WTC11 (cell line): ENCODE data around the gene RHOF. TPM values are rescaled to one million over a fixed set of nuclear protein-coding genes. Genes with fewer than 3 reads are reported as not detected.
A peak's percentile ranks its signal among the peaks of the same experiment; 100 is the strongest.
"Not testable (repeated sequence)": the region's sequence is repeated elsewhere in the genome, so short reads cannot be mapped to it uniquely, and the experiment has no call there.

Experiments
- ATAC-seq: fragments of 200-7000 bp; cut with Tn5 transposase; 2 replicates; pipeline ENCODE4 v1.10.0; 2021; ENCODE audit warnings: mild to moderate bottlenecking, moderate library complexity
- CTCF ChIA-PET: fragments of 300-600 bp; sonication (Branson Sonifier 250); formaldehyde crosslinking; loops from one replicate; lab custom pipeline; 2021; ENCODE audit warnings: antibody characterized with exemption; lab: Charles Lee
- POLR2A ChIA-PET: fragments of 350-600 bp; sonication (Branson Sonifier 250); formaldehyde crosslinking; loops from one replicate; lab custom pipeline; 2021; ENCODE audit warnings: antibody characterized with exemption; lab: Charles Lee
- DNase-seq: peaks from one replicate; pipeline ENCODE4 v3.0.0; 2021; ENCODE audit warnings: low spot score
- H3K27ac Mint-ChIP-seq: 2 replicates; pipeline ENCODE4 v1.8.0; 2021; ENCODE audit warnings: mixed read lengths
- H3K27me3 Mint-ChIP-seq: 2 replicates; pipeline ENCODE4 v1.8.0; 2021; ENCODE audit warnings: low read depth, mild to moderate bottlenecking, moderate library complexity, mixed read lengths
- H3K36me3 Mint-ChIP-seq: 2 replicates; pipeline ENCODE4 v1.8.0; 2021; ENCODE audit warnings: mixed read lengths
- H3K4me1 Mint-ChIP-seq: 2 replicates; pipeline ENCODE4 v1.8.0; 2022; ENCODE audit warnings: mixed read lengths
- H3K4me3 Mint-ChIP-seq: 2 replicates; pipeline ENCODE4 v1.8.0; 2021; ENCODE audit warnings: mild to moderate bottlenecking, moderate library complexity, mixed read lengths
- H3K9me3 Mint-ChIP-seq: 2 replicates; pipeline ENCODE4 v1.8.0; 2021; ENCODE audit warnings: mixed read lengths
- CBFB ChIP-seq: sonication (generic); formaldehyde crosslinking; IDR thresholded peaks from 2 replicates; pipeline ENCODE4 v1.8.1; 2022; ENCODE audit warnings: mild to moderate bottlenecking, low read depth, missing genetic modification reagents
- ERG ChIP-seq: fragments of 250-450 bp; sonication (Bioruptor Pico); IDR thresholded peaks from 2 replicates; pipeline ENCODE4 v1.8.0; 2021; ENCODE audit warnings: mild to moderate bottlenecking
- ETV6 ChIP-seq: sonication (generic); formaldehyde crosslinking; IDR thresholded peaks from 2 replicates; pipeline ENCODE4 v1.8.1; 2022; ENCODE audit warnings: mild to moderate bottlenecking, missing genetic modification reagents
- FOXK1 ChIP-seq: sonication (generic); formaldehyde crosslinking; IDR thresholded peaks from 2 replicates; pipeline ENCODE4 v1.8.0; 2022; ENCODE audit warnings: mild to moderate bottlenecking, moderate library complexity, missing genetic modification reagents
- FOXP4 ChIP-seq: sonication (generic); formaldehyde crosslinking; IDR thresholded peaks from 2 replicates; pipeline ENCODE4 v1.8.0; 2022; ENCODE audit warnings: mild to moderate bottlenecking, missing genetic modification reagents
- GABPB1 ChIP-seq: sonication (generic); formaldehyde crosslinking; IDR thresholded peaks from 2 replicates; pipeline ENCODE4 v1.8.1; 2023; ENCODE audit warnings: mild to moderate bottlenecking, missing genetic modification reagents
- IRF1 ChIP-seq: sonication (generic); formaldehyde crosslinking; IDR thresholded peaks from 2 replicates; pipeline ENCODE4 v1.8.0; 2023; ENCODE audit warnings: missing genetic modification reagents
- IRF2 ChIP-seq: sonication (generic); formaldehyde crosslinking; IDR thresholded peaks from 2 replicates; pipeline ENCODE4 v1.8.0; 2022; ENCODE audit warnings: low read depth, missing genetic modification reagents, borderline replicate concordance
- JAZF1 ChIP-seq: fragments of 250-450 bp; sonication (Bioruptor Pico); IDR thresholded peaks from 2 replicates; pipeline ENCODE4 v1.9.0; 2021; ENCODE audit warnings: moderate library complexity, mild to moderate bottlenecking, inconsistent platforms
- MLX ChIP-seq: sonication (generic); formaldehyde crosslinking; IDR thresholded peaks from 2 replicates; pipeline ENCODE4 v1.8.1; 2023; ENCODE audit warnings: mild to moderate bottlenecking, missing genetic modification reagents, moderate library complexity
- NR1H2 ChIP-seq: sonication (generic); formaldehyde crosslinking; IDR thresholded peaks from 2 replicates; pipeline ENCODE4 v1.9.0; 2021; ENCODE audit warnings: mild to moderate bottlenecking, moderate library complexity, missing genetic modification reagents
- PREB ChIP-seq: sonication (generic); formaldehyde crosslinking; IDR thresholded peaks from 2 replicates; pipeline ENCODE4 v1.8.1; 2022; ENCODE audit warnings: mild to moderate bottlenecking, missing genetic modification reagents, moderate library complexity, borderline replicate concordance
- TCF7 ChIP-seq: sonication (generic); formaldehyde crosslinking; IDR thresholded peaks from 2 replicates; pipeline ENCODE4 v1.8.0; 2022; ENCODE audit warnings: mild to moderate bottlenecking, low read depth, missing genetic modification reagents, moderate library complexity
- TP53 ChIP-seq: sonication (generic); formaldehyde crosslinking; IDR thresholded peaks from 2 replicates; pipeline ENCODE4 v1.8.1; 2023; ENCODE audit warnings: mild to moderate bottlenecking, missing genetic modification reagents
- USF2 ChIP-seq: sonication (generic); formaldehyde crosslinking; IDR thresholded peaks from 2 replicates; pipeline ENCODE4 v1.8.1; 2023; ENCODE audit warnings: mild to moderate bottlenecking, missing genetic modification reagents, moderate library complexity
- ZBTB43 ChIP-seq: sonication (generic); formaldehyde crosslinking; IDR thresholded peaks from 2 replicates; pipeline ENCODE4 v1.8.1; 2023; ENCODE audit warnings: mild to moderate bottlenecking, missing genetic modification reagents
- ZMAT4 ChIP-seq: fragments of 250-450 bp; sonication (Bioruptor Pico); IDR thresholded peaks from 2 replicates; pipeline ENCODE4 v1.9.0; 2021; ENCODE audit warnings: mild to moderate bottlenecking
- ZNF396 ChIP-seq: fragments of 250-450 bp; sonication (Bioruptor Pico); IDR thresholded peaks from 2 replicates; pipeline ENCODE4 v1.8.0; 2021; ENCODE audit warnings: mild to moderate bottlenecking, moderate library complexity, borderline replicate concordance
- ZNF671 ChIP-seq: fragments of 250-450 bp; sonication (Bioruptor Pico); IDR thresholded peaks from 2 replicates; pipeline ENCODE4 v1.8.0; 2021; ENCODE audit warnings: mild to moderate bottlenecking
- total RNA-seq: library from RNA; stranded (reverse); gene quantifications from 3 replicates; pipeline ENCODE4 v1.2.3, GENCODE V29; 2021

The RHOF gene
- total RNA-seq, 1 experiment from 2014 or later, result 45.3 TPM

- DNase-seq (no peak), ATAC-seq (no peak)
- CTCF ChIA-PET, result interaction anchor here (0.7 to 3.2 kb wide), 2 partner anchors 12 to 32 kb away, joined by 4 to 18 read pairs; partner anchors contain the start of gene RHOF
- H3K36me3 Mint-ChIP-seq, result peaks cover 17% of the 10 kb centered on the region
- no peak for TF ChIP-seq ZNF396
- TF ChIP-seq FOXP4 (CRISPR knock-in tag), result no peak
- no peak for TF ChIP-seq IRF2 (CRISPR knock-in tag)
- no peak for TF ChIP-seq GABPB1 (CRISPR knock-in tag)
- TF ChIP-seq PREB (CRISPR knock-in tag), result no peak
- no peaks in the 10 kb centered on the region for H3K4me1 Mint-ChIP-seq
- POLR2A ChIA-PET, result no interaction called here
- no peaks in the 10 kb centered on the region for H3K9me3 Mint-ChIP-seq
- H3K27ac Mint-ChIP-seq, result peak overlapping the region; percentile 15
- H3K4me3 Mint-ChIP-seq, result no peak overlapping the region
- H3K27me3 Mint-ChIP-seq, result no peaks in the 10 kb centered on the region; the same call in 1 of the 2 replicates
Observed at GRCh38 chr12:121762269-121762668, 31.2 kb downstream of the RHOF start.

GRCh38 chr12:121758536-121758935, 35.0 kb downstream of the RHOF start:
- H3K4me3 Mint-ChIP-seq, H3K27ac Mint-ChIP-seq, H3K9me3 Mint-ChIP-seq, ATAC-seq, DNase-seq, H3K27me3 Mint-ChIP-seq, H3K4me1 Mint-ChIP-seq, POLR2A ChIA-PET: not testable (repeated sequence)
- CTCF ChIA-PET, result interaction anchor here (1.8 kb wide), 1 partner anchor 15 kb away, joined by 5 read pairs; no protein-coding TSS in a partner anchor
- peaks cover 18% of the 10 kb centered on the region for H3K36me3 Mint-ChIP-seq

GRCh38 chr12:121755591-121755990, 37.9 kb downstream of the RHOF start:
- ChIA-PET POLR2A (no interaction called here), CTCF (interaction anchor here (0.9 kb wide), 1 partner anchor 56 kb away, joined by 3 read pairs; no protein-coding TSS in a partner anchor)
- Mint-ChIP-seq H3K9me3 (no peaks in the 10 kb centered on the region), H3K4me1 (no peaks in the 10 kb centered on the region), H3K36me3 (peaks cover 15% of the 10 kb centered on the region), H3K4me3 (no peak overlapping the region), H3K27ac (no peak overlapping the region), H3K27me3 (no peaks in the 10 kb centered on the region)
- ATAC-seq (no peak), DNase-seq (no peak)
- no peak for TF ChIP-seq FOXK1 (CRISPR knock-in tag)
- TF ChIP-seq ETV6, result no peak
- TF ChIP-seq CBFB (CRISPR knock-in tag), result no peak
- no peak for TF ChIP-seq IRF1
- no peak for TF ChIP-seq ZNF671 (CRISPR knock-in tag)
- TF ChIP-seq ZBTB43 (CRISPR knock-in tag), result no peak
- TF ChIP-seq ERG (CRISPR knock-in tag), result no peak
- TF ChIP-seq ZMAT4 (CRISPR knock-in tag), result no peak
- no peak for TF ChIP-seq TP53 (CRISPR knock-in tag)
- TF ChIP-seq USF2 (CRISPR knock-in tag), result no peak
- TF ChIP-seq MLX (CRISPR knock-in tag), result no peak
- no peak for TF ChIP-seq PREB (CRISPR knock-in tag)
- no peak for TF ChIP-seq JAZF1 (CRISPR knock-in tag)
- TF ChIP-seq TCF7 (CRISPR knock-in tag), result no peak
- TF ChIP-seq NR1H2 (CRISPR knock-in tag), result no peak
- TF ChIP-seq IRF2 (CRISPR knock-in tag), result no peak
